OCI-LY7 (cell line): ENCODE measurements around the gene PPTC7. TPM values are rescaled to one million over a fixed set of nuclear protein-coding genes. Genes with fewer than 3 reads are reported as not detected.
A peak's percentile ranks its signal among the peaks of the same experiment; 100 is the strongest.

Experiments
- BruUV-seq: library from RNA; stranded (reverse); fragments of 400-500 nt; replicated peaks from 2 replicates; lab custom pipeline; 2021; lab: Mats Ljungman, UMichigan
- CTCF ChIA-PET: fragments of 300-600 bp; sonication (Branson Sonifier 250); formaldehyde crosslinking; loops from one replicate; lab custom pipeline; 2022; ENCODE audit warnings: antibody characterized with exemption; ENCODE audit not compliant: unreplicated experiment; lab: Charles Lee
- POLR2A ChIA-PET: fragments of 300-600 bp; sonication (Branson Sonifier 250); formaldehyde crosslinking; loops from one replicate; lab custom pipeline; 2022; ENCODE audit warnings: antibody characterized with exemption; lab: Charles Lee
- DNase-seq: peaks from one replicate; pipeline ENCODE4 v3.0.0-alpha.2; 2015; ENCODE audit warnings: low spot score
- H2AFZ ChIP-seq: fragments of 200-600 bp; sonication (generic), shearing (Covaris generic); 2 replicates; pipeline ENCODE4 v1.6.1; 2014; ENCODE audit warnings: mild to moderate bottlenecking, antibody characterized with exemption, low read length, moderate library complexity
- H3K27ac ChIP-seq: fragments of 200-600 bp; sonication (generic); 2 replicates; pipeline ENCODE4 v1.5.1; 2014; ENCODE audit warnings: mixed run types, low read depth, mild to moderate bottlenecking, moderate library complexity, low read length, inconsistent platforms; ENCODE audit not compliant: poor library complexity, severe bottlenecking
- H3K36me3 ChIP-seq: fragments of 200-600 bp; sonication (generic); 2 replicates; pipeline ENCODE4 v1.6.1; 2014; ENCODE audit warnings: mild to moderate bottlenecking, antibody characterized with exemption, low read length, moderate library complexity, mixed read lengths; ENCODE audit not compliant: insufficient read depth
- H3K4me1 ChIP-seq: fragments of 200-600 bp; sonication (generic); 2 replicates; pipeline ENCODE4 v1.5.1; 2014; ENCODE audit warnings: mild to moderate bottlenecking, low read length; ENCODE audit not compliant: insufficient read depth, poor library complexity, severe bottlenecking
- H3K4me2 ChIP-seq: fragments of 200-600 bp; sonication (generic); 2 replicates; pipeline ENCODE4 v1.6.1; 2014; ENCODE audit warnings: mild to moderate bottlenecking, low read length
- H3K4me3 ChIP-seq: fragments of 200-600 bp; sonication (generic); 2 replicates; pipeline ENCODE4 v1.5.1; 2014; ENCODE audit warnings: mild to moderate bottlenecking, low read depth, low read length; ENCODE audit not compliant: poor library complexity, severe bottlenecking
- H3K79me2 ChIP-seq: fragments of 200-600 bp; sonication (generic); 2 replicates; pipeline ENCODE4 v1.6.1; 2016; ENCODE audit warnings: low read depth, mild to moderate bottlenecking, low read length, moderate library complexity, mixed read lengths; ENCODE audit not compliant: insufficient read depth
- H3K9me2 ChIP-seq: fragments of 200-600 bp; sonication (generic); 2 replicates; pipeline ENCODE4 v1.6.1; 2016; ENCODE audit warnings: mild to moderate bottlenecking, low read length, mixed read lengths; ENCODE audit not compliant: insufficient read depth
- H3K9me3 ChIP-seq: fragments of 200-600 bp; sonication (generic); 2 replicates; pipeline ENCODE4 v1.6.1; 2014; ENCODE audit warnings: mild to moderate bottlenecking, mixed run types, low read length, mixed read lengths
- H4K20me1 ChIP-seq: fragments of 200-600 bp; sonication (generic); 2 replicates; pipeline ENCODE4 v1.6.1; 2014; ENCODE audit warnings: mild to moderate bottlenecking, antibody characterized with exemption, low read length, moderate library complexity, mixed read lengths; ENCODE audit not compliant: insufficient read depth
- EZH2phosphoT487 ChIP-seq: fragments of 200-600 bp; sonication (generic); IDR thresholded peaks from 2 replicates; pipeline ENCODE4 v1.6.1; 2018; ENCODE audit warnings: low read depth, borderline replicate concordance, mild to moderate bottlenecking, mixed run types, antibody characterized with exemption, low read length, moderate library complexity, mixed read lengths
- intact Hi-C: fragments of 100-400 bp; cut with micrococcal nuclease; formaldehyde crosslinking; loops from one replicate; pipeline ENCODE4 v1.10.0; 2022; ENCODE audit not compliant: unreplicated experiment
- total RNA-seq, 2 experiments: library from RNA; depleted of rRNA in 1 of 2; stranded (reverse); fragments of >200 nt in 1 of 2; shearing (Covaris generic) in 1 of 2; gene quantifications; 2 replicates each; pipeline ENCODE4 v1.2.3, GENCODE V29; 2014 to 2022
- TF ChIP-seq, protein P1 (sequence below): fragments of 200-600 bp; sonication (generic); conservative IDR thresholded peaks from 2 replicates; pipeline ENCODE4 v1.5.1; 2014; ENCODE audit warnings: mild to moderate bottlenecking, antibody characterized with exemption, low read length, moderate library complexity, mixed read lengths

The PPTC7 gene
- total RNA-seq, 2 experiments from 2014 or later = 11.4 to 29.7 TPM

DNA sequence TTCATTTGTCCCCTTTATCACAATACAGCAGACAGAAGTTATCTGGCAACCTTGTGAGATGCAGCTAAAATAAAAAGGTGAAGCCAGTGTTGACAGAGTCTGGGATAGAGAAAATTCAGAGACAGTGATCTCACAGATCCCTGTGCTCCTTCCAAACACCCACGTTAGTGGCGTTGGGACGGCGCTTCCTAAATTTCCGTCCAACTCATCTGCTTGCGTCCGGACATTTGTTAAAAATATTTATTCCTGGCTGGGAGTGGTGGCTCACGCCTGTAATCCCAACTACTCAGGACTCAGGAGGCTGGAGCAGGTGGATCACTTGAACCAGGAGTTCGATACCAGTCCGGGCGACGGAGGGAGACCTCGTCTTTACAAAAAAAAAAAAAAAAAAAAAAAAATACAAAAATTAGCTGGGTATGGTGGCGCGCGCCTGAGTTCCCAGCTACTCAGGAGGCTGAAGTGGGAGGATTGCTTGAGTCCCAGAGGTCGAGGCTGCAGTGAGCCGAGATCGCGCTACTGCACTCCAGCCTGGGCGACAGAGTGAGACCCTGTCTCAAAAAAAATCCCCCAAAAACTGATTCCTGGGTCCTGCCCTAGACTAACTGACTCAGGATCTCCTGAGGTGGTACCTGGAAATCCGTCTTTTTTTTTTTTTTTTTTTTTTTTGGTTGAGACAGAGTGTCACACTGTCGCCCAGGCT, 30.1 kb upstream of the PPTC7 start:
- Histone ChIP-seq H3K9me3 (no peaks in the 10 kb centered on the region), H3K9me2 (no peaks in the 10 kb centered on the region), H4K20me1 (no peaks in the 10 kb centered on the region), H3K4me2 (peak overlapping the region; percentile 92), H3K4me1 (peaks cover 66% of the 10 kb centered on the region), H3K4me3 (peak overlapping the region; percentile 73), H3K27ac (peak overlapping the region; percentile 20), H2AFZ (peak overlapping the region; percentile 88; the same call in 1 of the 2 replicates), H3K79me2 (no peaks in the 10 kb centered on the region), H3K36me3 (no peaks in the 10 kb centered on the region)
- ChIA-PET CTCF (interaction anchor here (0.6 to 1.0 kb wide), 2 partner anchors 48 to 57 kb away, joined by 4 read pairs; no protein-coding TSS in a partner anchor), POLR2A (interaction anchor here (0.5 to 3.2 kb wide), 10 partner anchors 8 to 1811 kb away, joined by 3 to 20 read pairs (median 4); no protein-coding TSS in a partner anchor)
- no peak for TF ChIP-seq EZH2phosphoT487
- TF ChIP-seq, protein P1, sequence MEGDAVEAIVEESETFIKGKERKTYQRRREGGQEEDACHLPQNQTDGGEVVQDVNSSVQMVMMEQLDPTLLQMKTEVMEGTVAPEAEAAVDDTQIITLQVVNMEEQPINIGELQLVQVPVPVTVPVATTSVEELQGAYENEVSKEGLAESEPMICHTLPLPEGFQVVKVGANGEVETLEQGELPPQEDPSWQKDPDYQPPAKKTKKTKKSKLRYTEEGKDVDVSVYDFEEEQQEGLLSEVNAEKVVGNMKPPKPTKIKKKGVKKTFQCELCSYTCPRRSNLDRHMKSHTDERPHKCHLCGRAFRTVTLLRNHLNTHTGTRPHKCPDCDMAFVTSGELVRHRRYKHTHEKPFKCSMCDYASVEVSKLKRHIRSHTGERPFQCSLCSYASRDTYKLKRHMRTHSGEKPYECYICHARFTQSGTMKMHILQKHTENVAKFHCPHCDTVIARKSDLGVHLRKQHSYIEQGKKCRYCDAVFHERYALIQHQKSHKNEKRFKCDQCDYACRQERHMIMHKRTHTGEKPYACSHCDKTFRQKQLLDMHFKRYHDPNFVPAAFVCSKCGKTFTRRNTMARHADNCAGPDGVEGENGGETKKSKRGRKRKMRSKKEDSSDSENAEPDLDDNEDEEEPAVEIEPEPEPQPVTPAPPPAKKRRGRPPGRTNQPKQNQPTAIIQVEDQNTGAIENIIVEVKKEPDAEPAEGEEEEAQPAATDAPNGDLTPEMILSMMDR = no peak
- TSS peak; percentile 67 for BruUV-seq
- intact Hi-C loops = no loop called here
- no peak for DNase-seq

DNA sequence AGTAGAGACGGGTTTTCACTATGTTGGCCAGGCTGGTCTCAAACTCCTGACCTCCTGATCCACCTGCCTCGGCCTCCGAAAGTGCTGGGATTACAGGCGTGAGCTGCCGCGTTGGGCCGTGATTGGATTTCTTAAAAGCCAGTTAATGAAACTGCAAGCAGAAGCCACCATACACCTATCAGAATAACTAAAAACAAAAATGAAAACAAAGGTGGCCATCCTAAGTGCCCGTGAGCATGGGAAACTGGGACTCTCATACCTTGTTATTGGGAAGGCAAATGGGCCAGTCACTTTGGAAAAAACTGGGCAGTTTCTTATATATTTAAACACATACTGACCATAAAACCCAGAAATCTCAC, 23.1 kb upstream of the PPTC7 start:
- Histone ChIP-seq H3K4me2 (peak overlapping the region; percentile 63), H3K27ac (peak overlapping the region; percentile 91)

More for the DNA sequence above, 23.1 kb upstream of the PPTC7 start:
- Histone ChIP-seq H4K20me1 (no peaks in the 10 kb centered on the region), H3K9me2 (no peaks in the 10 kb centered on the region), H2AFZ (peak overlapping the region; percentile 67), H3K9me3 (no peaks in the 10 kb centered on the region), H3K36me3 (no peaks in the 10 kb centered on the region), H3K4me1 (peaks cover 56% of the 10 kb centered on the region), H3K79me2 (no peaks in the 10 kb centered on the region), H3K4me3 (peak overlapping the region; percentile 64)
- intact Hi-C loops = no loop called here
- DNase-seq = no peak
- TF ChIP-seq, protein P1 = no peak
- no peak for TF ChIP-seq EZH2phosphoT487
- no TSS peak for BruUV-seq
- ChIA-PET POLR2A (interaction anchor here (0.6 to 3.4 kb wide), 24 partner anchors 9 to 411 kb away, joined by 3 to 21 read pairs (median 4); partner anchors contain the start of genes FAM216A and TCTN1), CTCF (no interaction called here)
